Measurements from ENCODE around the gene PTPN6.
"Not testable (repeated sequence)": the region's sequence is repeated elsewhere in the genome, so short reads cannot be mapped to it uniquely, and the experiment has no call there.

The PTPN6 gene

DNA sequence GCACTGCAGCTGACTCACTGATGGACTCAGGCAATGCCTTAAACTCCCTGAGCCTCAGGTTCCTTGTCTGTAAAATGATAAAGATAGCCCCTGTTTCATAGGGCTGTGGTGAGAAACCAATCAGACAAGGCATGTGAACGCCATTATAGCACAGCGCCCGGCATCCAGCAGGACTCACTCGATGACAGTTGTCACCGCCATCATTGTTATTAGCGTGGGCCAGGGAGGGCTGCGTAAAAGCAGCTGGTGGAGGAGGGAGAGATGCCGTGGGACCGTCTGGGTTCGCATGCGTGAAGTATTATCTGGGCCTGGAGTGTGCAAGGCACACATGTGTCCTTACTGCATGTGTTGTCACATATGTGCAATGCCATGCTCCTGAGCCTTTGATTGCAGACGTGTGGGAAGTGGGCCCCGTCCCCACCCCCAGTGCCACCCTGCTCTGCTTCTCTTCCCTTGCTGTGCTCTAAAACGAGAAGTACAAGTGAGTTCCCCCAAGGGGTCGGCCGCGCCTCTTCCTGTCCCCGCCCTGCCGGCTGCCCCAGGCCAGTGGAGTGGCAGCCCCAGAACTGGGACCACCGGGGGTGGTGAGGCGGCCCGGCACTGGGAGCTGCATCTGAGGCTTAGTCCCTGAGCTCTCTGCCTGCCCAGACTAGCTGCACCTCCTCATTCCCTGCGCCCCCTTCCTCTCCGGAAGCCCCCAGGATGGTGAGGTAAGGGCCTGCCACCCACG lies at the start of gene PTPN6:
Gene PTPN6, plus strand, starts transcription at position 546 of the 730 bp plus-strand sequence. Its CDS starts 157 bp downstream, at position 703.
- DNase-seq, result peak; percentile 95

GRCh38 chr12:6902448-6902847 lies 48.7 kb upstream of the PTPN6 start:
- no peak for DNase-seq

- peak; percentile 53 for DNase-seq
Measured at GRCh38 chr12:6903722-6904121, 47.4 kb upstream of the PTPN6 start.

- DNase-seq, result peak; percentile 99
Measured at GRCh38 chr12:6904280-6905276, 46.6 kb upstream of the PTPN6 start, which contains the start of gene LRRC23. Gene LRRC23 (plus strand): TSS chr12:6904822. CDS start chr12:6905634, 812 bp downstream.

DNA sequence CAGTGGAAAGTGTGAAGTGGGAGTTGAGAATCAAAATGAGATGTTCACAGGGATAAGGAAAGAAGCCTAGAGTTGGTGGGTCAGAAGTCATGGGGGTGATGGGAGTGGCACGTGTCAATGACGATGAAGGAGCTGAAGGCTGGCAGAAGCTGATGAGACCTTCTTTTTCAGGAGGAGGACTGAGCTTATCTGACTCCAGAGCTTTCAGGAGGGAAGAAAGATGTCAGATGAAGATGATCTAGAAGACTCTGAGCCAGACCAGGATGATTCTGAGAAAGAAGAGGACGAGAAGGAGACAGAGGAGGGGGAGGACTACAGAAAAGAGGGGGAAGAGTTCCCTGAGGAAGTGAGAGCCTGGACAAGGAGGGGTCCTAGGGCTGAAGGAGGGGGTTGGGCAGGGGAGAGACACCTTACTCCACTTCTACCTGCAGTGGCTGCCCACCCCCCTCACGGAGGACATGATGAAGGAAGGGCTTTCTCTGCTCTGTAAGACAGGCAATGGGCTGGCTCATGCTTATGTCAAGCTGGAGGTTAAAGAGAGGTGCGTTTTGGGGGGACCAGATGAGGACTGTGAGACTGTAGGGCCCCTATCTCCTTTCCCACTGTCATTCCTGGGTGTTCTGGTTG lies 45.6 kb upstream of the PTPN6 start:
- no peak for DNase-seq

GRCh38 chr12:6908141-6908540 lies 43.0 kb upstream of the PTPN6 start:
- DNase-seq, result not testable (repeated sequence)

GRCh38 chr12:6909421-6910145 lies 41.6 kb upstream of the PTPN6 start:
- DNase-seq, result no peak

DNA sequence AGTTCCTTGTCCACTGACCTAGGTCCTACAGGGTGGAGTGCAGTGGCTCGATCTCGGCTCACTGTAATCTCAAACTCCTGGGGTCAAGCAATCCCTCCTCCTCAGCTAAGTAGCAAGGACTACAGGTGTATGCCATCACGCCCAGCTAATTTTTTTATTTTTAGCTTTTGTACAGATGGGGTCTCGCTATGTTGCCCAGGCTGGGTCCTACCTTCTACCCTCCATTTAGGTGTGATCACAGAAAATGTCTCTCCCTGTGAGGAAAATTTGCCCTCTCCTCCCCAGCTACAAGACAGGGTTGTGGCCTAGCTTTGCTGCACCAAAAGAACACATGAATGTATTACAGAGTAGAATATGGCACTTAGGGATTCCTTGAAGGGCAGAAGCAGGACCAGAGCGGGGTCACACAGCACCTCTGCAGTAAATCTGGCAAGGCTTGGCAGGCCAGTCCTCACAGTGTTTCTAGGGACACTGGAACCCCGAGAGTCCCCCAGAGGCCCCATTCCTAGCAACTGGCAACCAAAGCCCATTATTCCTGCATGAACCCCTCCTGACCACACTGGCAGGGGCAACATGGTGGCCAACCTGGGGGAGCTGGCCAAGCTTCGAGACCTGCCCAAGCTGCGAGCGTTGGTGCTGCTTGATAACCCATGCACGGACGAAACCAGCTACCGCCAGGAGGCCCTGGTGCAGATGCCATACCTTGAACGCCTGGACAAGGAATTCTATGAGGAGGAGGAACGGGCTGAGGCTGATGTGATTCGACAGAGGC lies 38.8 kb upstream of the PTPN6 start:
- DNase-seq, result no peak

- peak; percentile 80 for DNase-seq
Measured at GRCh38 chr12:6914246-6914946, 36.8 kb upstream of the PTPN6 start, which contains the start of gene ENO2. Gene ENO2 (plus strand): TSS chr12:6914580. CDS start chr12:6915833, 1,253 bp downstream.

DNA sequence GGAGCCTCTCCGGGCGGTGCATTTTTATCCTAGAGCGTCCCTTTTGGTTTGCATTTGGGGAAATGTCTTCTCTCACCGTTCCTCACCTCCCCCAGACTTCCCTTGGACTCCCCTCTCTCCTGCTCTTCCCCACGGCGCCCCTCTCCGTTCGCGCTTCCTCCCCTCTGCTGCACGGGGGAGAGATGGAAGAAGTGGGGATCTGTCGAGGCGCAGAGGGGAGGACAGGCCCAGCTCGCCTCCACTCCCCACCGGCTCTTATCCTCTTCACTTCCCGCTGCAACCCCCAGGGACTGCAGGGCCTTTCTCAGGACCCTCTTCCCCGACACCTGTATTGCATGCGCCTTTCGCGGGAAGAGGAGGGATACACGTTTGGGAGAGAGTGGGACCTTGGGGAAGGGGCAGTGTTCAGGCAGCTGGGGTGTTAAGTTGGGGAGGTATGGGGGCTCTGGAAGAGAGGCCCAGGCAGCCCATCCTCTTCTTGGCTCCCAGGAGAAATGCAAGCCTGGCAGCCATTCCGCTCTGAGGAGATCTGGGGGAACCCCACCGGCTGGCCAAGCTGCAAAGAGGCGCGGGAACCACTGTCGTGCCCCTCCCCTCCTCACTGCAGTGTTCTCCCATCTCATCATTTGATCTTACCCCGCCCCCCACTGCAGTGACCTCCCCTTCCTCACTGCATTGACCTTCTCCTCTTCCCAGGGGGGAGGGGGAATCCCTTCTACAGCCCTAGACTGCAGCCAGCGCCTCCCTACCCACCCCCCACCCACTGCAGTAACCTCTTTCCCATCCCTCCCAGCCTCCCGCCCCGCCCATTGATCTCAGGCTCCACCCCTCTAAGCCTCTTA lies 36.0 kb upstream of the PTPN6 start:
- DNase-seq, result peak; percentile 56

DNA sequence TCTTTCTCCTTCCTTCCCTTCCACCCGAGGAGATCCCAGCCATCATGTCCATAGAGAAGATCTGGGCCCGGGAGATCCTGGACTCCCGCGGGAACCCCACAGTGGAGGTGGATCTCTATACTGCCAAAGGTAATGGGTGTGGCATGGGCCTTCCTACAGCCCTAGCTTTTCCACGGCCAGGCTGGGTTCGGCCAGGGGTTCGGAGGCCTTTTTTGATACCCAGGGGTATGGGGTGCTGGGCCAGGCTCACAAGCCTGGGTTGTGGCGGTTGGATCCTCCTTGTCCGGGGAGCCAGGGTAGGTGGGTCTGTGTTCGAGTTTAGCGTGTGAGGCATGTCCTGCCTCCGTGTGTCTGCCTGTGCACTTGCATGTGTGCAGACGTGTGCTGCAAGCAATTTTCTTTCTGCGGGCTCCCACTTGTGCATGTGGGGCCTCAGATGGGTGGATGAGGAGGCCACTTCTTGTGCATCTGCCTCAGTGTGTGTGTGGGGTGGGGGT lies 35.3 kb upstream of the PTPN6 start:
- DNase-seq, result no peak

DNA sequence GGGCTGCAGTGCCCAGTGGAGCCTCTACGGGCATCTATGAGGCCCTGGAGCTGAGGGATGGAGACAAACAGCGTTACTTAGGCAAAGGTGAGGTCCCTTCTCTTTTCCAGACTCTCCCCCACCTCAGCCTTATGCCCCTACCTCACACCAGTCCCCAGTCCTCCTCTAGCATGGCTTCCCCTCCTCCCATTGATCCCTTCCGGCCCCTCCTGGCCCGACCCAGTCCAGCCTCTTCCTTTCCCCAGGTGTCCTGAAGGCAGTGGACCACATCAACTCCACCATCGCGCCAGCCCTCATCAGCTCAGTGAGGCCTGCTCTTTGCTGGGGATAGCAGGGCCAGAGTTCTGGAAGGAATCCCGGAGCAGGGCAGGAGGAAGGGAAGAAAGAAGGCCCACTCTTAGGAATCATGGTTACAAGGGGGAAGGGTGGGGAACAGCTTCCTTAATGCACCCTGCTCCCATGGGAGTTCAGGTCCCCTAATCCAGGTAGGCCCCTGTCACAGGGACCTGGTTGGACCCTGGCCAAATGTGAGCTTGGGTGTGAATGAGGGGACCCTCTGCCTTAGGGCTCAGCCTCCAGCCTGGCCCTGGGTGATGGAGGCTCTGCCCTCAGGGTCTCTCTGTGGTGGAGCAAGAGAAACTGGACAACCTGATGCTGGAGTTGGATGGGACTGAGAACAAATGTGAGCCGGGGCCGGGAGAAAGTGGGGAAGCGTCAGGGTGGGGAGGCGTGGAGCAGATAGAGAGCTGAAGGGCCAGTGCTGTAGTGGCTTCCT lies 34.5 kb upstream of the PTPN6 start:
- no peak for DNase-seq

DNA sequence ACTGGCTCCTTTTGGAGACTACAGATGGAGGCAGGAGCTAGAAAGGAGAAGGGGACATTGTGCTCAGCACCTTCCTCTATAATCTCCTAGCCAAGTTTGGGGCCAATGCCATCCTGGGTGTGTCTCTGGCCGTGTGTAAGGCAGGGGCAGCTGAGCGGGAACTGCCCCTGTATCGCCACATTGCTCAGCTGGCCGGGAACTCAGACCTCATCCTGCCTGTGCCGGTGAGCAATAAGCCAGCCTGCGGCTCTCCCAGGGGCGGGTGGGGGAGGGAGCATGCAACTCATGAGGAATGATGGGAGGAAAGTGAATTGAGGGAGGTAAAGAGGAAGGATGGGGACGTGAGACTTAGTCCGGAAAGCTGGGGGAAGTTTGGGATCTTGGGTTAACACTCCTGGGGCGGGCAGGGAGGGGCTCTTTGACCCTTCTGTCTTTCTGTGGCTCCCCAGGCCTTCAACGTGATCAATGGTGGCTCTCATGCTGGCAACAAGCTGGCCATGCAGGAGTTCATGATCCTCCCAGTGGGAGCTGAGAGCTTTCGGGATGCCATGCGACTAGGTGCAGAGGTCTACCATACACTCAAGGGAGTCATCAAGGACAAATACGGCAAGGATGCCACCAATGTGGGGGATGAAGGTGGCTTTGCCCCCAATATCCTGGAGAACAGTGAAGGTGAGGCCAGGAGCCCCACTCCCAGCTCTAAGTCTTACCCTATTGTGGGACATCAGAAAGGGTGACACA lies 33.5 kb upstream of the PTPN6 start:
- DNase-seq, result no peak

GRCh38 chr12:6919588-6919987 lies 31.6 kb upstream of the PTPN6 start:
- no peak for DNase-seq

GRCh38 chr12:6921539-6921938 lies 29.6 kb upstream of the PTPN6 start:
- DNase-seq, result no peak

GRCh38 chr12:6921996-6922946 lies 28.9 kb upstream of the PTPN6 start:
- no peak for DNase-seq
